IPS-18a (cell line): ENCODE data around the gene NT5DC2.

Source experiments
- H3K27ac ChIP-seq: one replicate; pipeline ENCODE4 v1.5.1; 2013; ENCODE audit warnings: low read length
- H3K27me3 ChIP-seq: one replicate; pipeline ENCODE4 v1.6.1; 2013; ENCODE audit warnings: mild to moderate bottlenecking, low read length; ENCODE audit not compliant: control insufficient read depth, insufficient read depth
- H3K36me3 ChIP-seq: one replicate; pipeline ENCODE4 v1.6.1; 2013; ENCODE audit warnings: low read depth, low read length; ENCODE audit not compliant: control insufficient read depth
- H3K4me1 ChIP-seq: one replicate; pipeline ENCODE4 v1.6.1; 2013; ENCODE audit warnings: low read depth, low read length; ENCODE audit not compliant: control insufficient read depth
- H3K4me3 ChIP-seq: one replicate; pipeline ENCODE4 v1.5.1; 2013; ENCODE audit warnings: low read length
- H3K9ac ChIP-seq: one replicate; pipeline ENCODE4 v1.6.1; 2013; ENCODE audit warnings: mild to moderate bottlenecking, low read length, moderate library complexity
- H3K9me3 ChIP-seq: one replicate; pipeline ENCODE4 v1.6.1; 2013; ENCODE audit warnings: low read depth, low read length; ENCODE audit not compliant: control insufficient read depth

Gene NT5DC2

DNA sequence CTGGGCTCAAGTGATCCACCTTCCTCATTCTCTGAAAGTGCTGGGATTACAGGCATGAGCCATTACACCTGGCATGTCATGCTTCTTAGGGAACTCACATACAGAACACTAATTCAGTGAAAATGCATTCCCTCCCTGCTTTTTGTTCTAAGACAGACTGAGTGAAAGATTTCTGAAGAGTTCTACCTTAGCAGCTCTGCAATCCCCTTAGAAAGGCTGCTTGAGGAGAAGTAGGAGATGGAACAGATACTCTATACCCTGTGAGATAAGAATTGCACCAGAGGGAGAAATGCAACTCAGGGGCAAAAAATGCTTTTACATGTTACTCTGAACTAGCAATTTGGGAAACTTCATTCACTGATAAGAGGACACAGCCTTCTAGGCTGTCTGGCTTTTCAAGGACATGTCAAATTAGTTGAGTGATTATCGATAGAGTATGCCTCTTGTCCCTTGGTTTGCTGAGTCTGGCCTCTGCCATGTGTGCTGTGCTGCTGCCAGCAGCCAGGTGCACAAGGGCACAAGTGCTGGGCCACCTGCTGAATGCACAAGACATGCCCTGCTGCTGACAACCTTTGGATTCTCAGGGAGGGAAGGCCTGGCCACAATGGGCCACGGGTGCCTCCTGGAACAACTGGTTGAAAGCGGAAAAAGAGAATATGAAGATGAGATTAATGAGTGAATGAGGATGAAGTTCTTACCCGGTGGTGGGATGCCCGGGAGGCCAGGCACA lies 20.5 kb upstream of the NT5DC2 start:
- no peak overlapping the region for H3K4me3 ChIP-seq
- no peaks in the 10 kb centered on the region for H3K27me3 ChIP-seq
- H3K36me3 ChIP-seq, result peaks cover 50% of the 10 kb centered on the region
- no peak overlapping the region for H3K27ac ChIP-seq
- H3K9me3 ChIP-seq, result no peaks in the 10 kb centered on the region
- no peaks in the 10 kb centered on the region for H3K4me1 ChIP-seq
- H3K9ac ChIP-seq, result no peak overlapping the region

DNA sequence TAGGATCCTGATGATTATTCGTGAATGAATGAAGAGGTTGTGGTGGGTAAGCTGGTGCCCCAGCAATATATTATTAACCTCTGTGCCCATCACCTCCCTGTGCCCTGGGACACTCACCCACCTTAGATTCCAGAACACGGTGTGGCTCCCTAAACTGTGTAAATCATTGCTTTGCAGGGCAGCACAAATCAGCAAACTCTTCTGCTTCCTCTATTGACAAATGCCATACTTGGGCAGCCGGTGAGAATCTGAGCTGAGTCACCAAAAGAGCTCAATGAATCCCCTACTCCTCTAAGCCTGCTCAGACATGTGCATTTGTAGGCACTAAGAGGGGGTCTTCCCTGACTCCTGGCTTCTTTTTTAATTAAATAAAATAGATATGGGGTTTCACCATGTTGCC lies 18.4 kb upstream of the NT5DC2 start:
- Histone ChIP-seq H3K9me3 (no peaks in the 10 kb centered on the region), H3K4me3 (no peak overlapping the region), H3K27me3 (no peaks in the 10 kb centered on the region), H3K36me3 (peaks cover 39% of the 10 kb centered on the region), H3K27ac (no peak overlapping the region), H3K9ac (no peak overlapping the region), H3K4me1 (no peaks in the 10 kb centered on the region)

DNA sequence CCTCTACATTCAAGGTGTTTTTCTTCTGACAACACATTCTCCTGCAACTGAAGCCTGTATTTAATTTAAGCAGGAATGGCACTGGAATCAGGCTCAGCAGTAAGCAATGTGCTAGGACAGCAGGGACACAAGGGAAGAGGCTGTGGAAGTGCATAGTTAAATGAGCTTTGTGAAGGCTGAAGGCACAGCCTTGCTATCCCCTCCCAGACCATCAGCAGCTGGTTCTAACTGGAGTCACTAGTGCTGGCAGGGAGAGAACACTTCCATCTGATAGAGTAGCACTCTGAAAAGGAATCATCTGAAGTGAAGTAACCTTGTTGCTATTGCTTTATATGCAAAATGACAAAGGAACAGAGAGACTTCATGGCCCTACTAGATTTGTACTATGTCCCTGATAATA lies 17.5 kb upstream of the NT5DC2 start:
- Histone ChIP-seq H3K4me1 (no peaks in the 10 kb centered on the region), H3K9ac (no peak overlapping the region), H3K27me3 (no peaks in the 10 kb centered on the region), H3K9me3 (no peaks in the 10 kb centered on the region), H3K36me3 (peaks cover 48% of the 10 kb centered on the region), H3K27ac (no peak overlapping the region), H3K4me3 (no peak overlapping the region)

DNA sequence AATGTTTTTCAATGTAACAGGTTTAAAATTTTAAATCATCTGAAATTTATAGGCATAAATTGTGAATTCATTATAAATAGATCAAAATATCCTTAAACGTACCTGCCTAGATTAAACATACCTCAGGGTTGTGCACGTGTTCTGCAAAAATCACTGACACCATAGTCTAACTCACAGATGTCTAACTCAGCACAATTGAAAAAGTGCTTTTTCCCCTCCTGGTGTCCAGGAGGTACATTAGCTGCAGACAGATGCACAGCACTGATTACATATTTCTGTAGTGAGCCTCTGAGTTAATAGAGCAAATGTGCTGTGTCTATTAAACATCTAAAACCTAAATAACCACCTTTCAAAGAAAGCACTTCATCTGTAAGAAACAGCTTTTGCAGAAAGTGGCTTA lies 13.5 kb upstream of the NT5DC2 start:
- no peak overlapping the region for H3K9ac ChIP-seq
- H3K27me3 ChIP-seq, result no peaks in the 10 kb centered on the region
- no peaks in the 10 kb centered on the region for H3K9me3 ChIP-seq
- no peaks in the 10 kb centered on the region for H3K4me1 ChIP-seq
- no peak overlapping the region for H3K4me3 ChIP-seq
- H3K36me3 ChIP-seq, result peaks cover 40% of the 10 kb centered on the region
- H3K27ac ChIP-seq, result no peak overlapping the region

DNA sequence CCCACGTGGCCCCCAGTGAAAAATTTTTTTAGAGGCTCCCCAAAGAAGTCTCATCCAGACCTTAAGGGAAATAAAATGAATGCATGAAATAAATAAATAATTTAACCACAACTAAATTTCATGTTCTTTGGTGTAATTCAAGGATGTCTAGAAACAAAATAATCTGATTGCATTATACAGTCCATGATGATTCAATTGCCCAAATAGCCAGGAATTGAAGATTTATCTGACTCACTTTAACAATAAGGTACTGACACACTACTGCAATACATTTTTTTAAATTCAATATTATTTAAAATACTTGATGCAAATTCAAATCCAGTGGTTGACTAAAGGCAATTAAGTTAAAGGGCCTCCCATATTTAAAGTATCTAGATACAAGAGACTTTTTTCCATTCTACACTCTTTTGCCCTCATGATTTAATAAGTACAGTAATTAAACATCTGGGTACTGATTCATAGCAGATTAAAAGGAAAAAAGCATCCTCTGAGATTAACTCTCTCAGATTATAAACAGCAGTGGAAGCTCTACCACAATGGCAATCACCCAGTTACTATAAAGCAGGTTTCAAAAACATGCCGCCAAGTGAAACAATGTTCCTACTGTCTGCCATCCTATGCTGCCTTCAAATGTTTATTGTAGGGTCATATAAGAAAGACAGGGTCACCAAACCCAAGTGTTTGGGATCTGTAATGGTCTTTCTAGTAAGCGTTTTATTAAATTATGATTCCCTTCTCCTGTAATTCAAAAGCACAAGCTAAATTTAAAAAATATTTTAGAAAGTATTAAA lies 12.6 kb upstream of the NT5DC2 start:
- no peaks in the 10 kb centered on the region for H3K4me1 ChIP-seq
- peaks cover 37% of the 10 kb centered on the region for H3K36me3 ChIP-seq
- H3K4me3 ChIP-seq, result no peak overlapping the region
- no peak overlapping the region for H3K9ac ChIP-seq
- no peaks in the 10 kb centered on the region for H3K27me3 ChIP-seq
- H3K27ac ChIP-seq, result no peak overlapping the region
- no peaks in the 10 kb centered on the region for H3K9me3 ChIP-seq

DNA sequence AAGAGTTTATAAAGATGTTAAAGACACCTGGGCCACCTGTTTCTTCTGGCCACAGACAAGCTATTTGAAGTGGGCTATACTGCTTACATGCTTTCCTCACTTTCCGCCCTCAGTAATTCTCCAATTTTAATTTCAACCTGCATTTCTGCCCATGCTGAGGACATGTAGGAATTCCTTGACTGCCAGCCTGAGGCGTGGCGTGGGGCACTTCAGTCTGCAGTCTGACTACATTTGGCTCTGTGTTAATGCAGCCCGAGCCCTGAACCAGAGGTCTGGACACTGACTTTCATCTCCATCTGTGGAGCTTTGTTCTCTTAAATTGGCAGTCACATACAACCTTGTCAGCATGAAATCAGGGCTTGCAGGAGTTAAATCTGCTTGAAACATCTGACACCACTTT lies 11.3 kb upstream of the NT5DC2 start:
- Histone ChIP-seq H3K27ac (no peak overlapping the region), H3K4me3 (no peak overlapping the region), H3K36me3 (peaks cover 44% of the 10 kb centered on the region), H3K9ac (no peak overlapping the region), H3K27me3 (no peaks in the 10 kb centered on the region), H3K9me3 (no peaks in the 10 kb centered on the region), H3K4me1 (no peaks in the 10 kb centered on the region)

DNA sequence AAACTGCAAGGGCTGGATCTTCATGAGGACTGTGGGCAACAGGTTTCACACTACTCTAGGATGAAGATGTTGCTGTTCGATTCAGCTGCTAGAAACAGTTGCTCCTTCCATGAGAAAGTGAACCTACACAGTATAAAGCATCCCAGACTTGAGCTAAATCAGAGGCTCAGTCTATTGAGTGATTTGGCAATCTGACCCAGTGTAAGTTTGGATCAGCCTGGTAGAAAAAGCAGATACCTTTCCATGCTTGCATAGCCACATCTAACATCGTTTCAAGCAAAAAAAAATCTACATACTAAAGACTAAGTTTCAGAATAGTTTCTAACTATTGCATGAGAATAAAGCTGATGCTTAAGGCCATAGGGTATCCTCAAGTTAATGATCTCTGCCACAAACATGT lies 7.4 kb upstream of the NT5DC2 start:
- H3K36me3 ChIP-seq, result peaks cover 28% of the 10 kb centered on the region

DNA sequence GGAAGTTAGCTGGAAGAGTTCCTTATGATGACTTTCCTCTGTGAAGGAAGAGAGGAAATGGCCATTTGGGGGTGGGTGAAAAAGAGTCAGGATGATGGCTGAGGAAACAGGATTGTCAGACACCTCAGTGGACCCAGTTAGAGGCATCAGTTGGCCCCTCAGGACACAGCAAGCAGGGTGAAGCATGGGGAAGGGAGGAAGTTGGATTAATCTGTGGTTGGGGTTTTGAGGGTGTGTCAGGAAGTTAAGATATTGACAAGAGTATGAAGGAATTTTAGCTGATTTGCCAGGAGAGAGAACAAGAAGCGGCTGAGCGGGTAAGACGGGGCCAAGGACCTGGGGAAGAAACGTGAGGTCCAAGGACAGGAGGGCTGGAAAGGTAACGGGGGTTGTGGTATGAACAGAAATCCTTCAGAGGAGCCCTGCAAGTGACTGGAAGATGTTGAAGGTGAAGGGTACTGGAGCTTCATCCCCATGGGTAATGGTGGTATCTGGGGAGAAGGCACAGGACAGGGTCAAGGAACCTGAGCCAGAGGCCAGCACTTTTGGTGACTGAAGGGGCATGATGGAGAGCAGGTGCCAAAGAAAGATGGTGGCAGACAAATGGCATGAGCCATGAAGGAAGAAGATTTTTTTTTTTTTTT lies 5.5 kb upstream of the NT5DC2 start:
- Histone ChIP-seq H3K9ac (no peak overlapping the region), H3K9me3 (no peaks in the 10 kb centered on the region), H3K27ac (no peak overlapping the region), H3K4me1 (peaks cover 20% of the 10 kb centered on the region), H3K27me3 (no peaks in the 10 kb centered on the region), H3K36me3 (peaks cover 19% of the 10 kb centered on the region), H3K4me3 (no peak overlapping the region)

More for the DNA sequence above, 7.4 kb upstream of the NT5DC2 start:
- no peak overlapping the region for H3K9ac ChIP-seq
- H3K27me3 ChIP-seq, result no peaks in the 10 kb centered on the region
- H3K4me1 ChIP-seq, result peaks cover 10% of the 10 kb centered on the region
- no peak overlapping the region for H3K27ac ChIP-seq
- no peak overlapping the region for H3K4me3 ChIP-seq
- no peaks in the 10 kb centered on the region for H3K9me3 ChIP-seq

DNA sequence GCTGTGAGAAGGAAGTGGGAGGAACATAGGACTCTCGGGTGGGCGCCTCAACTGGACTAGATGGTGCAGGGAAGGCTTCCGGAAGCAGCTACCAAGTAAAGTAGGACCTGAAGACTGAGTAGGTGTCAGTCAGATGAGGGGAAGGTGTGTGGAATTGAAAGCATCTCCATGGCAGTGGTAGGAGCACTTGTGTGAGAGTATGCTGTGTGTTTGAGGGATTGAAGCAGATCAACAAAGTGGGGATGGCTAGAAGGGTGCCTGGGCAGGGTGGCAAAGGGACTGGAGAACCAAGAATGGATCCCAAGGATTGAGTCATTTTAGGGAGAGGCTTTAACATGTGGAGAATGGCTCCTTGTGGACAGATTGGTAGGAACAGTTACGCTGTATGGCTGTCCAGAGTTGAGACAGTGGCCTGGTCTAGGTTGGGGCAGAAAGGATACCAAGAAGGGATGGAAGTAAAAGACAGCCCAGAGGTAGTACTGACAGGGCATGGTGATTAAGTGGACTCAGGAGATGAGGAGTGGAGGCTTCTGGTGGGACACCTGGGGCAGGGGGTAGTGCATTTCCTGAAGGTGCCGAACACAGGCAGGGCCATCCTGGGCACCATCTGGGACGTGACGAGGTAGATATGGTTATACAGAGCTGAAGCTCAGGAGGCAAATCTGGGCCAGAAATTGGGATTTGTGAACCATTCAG lies 4.2 kb upstream of the NT5DC2 start:
- Histone ChIP-seq H3K9me3 (no peaks in the 10 kb centered on the region), H3K27me3 (no peaks in the 10 kb centered on the region), H3K9ac (peak overlapping the region; percentile 97), H3K27ac (no peak overlapping the region), H3K4me1 (peaks cover 22% of the 10 kb centered on the region), H3K36me3 (peaks cover 18% of the 10 kb centered on the region), H3K4me3 (peak overlapping the region; percentile 98)

DNA sequence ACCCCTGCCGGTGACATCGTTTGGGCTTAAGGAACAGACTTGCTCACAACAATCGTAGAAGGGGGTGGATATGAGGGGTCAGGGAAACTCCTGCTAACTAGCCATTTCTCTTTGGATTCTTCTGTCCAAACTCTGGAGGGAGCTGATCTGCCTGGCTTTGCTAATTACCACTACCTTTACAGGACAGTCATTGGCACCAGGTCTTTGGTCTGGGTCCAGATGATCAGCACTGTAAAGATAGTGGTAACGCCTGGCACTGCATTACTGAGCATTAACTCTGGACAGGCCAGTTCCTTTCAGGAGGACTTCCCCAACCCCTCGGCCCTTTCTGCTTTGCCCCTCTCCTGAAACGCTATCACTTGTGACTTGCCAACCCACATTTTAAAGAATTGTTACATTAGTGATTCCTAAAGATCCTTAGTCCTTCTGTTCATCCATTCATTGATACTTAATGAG lies 3.5 kb upstream of the NT5DC2 start:
- Histone ChIP-seq H3K27me3 (no peaks in the 10 kb centered on the region), H3K9ac (peak overlapping the region; percentile 97), H3K36me3 (peaks cover 18% of the 10 kb centered on the region), H3K4me3 (peak overlapping the region; percentile 98), H3K27ac (peak overlapping the region; percentile 83), H3K4me1 (peaks cover 23% of the 10 kb centered on the region), H3K9me3 (no peaks in the 10 kb centered on the region)
